BLaER1 treated with 17β-estradiol and CSF1 and Interleukin-3, amounts not matched to agents 10 nM and 100 nM (cell line): ENCODE results near the gene CREG1.
A peak's percentile ranks its signal among the peaks of the same experiment; 100 is the strongest.

Experiments
- H3K27ac ChIP-seq, 11 experiments: shearing (Covaris generic); formaldehyde crosslinking; 2 replicates each; pipeline ENCODE4 v1.8.1; 2022
- H3K27me3 ChIP-seq, 11 experiments: shearing (Covaris generic); formaldehyde crosslinking; 2 replicates each; pipeline ENCODE4 v1.8.1; 2022
- H3K36me3 ChIP-seq, 11 experiments: shearing (Covaris generic); formaldehyde crosslinking; 2 replicates each; pipeline ENCODE4 v1.8.1; 2022
- H3K4me1 ChIP-seq, 10 experiments: shearing (Covaris generic); formaldehyde crosslinking; 2 replicates each; pipeline ENCODE4 v1.8.1; 2022
- H3K4me2 ChIP-seq, 11 experiments: shearing (Covaris generic); formaldehyde crosslinking; 2 replicates each; pipeline ENCODE4 v1.8.1; 2022
- H3K4me3 ChIP-seq, 10 experiments: shearing (Covaris generic); formaldehyde crosslinking; 2 replicates each; pipeline ENCODE4 v1.8.1; 2022
- H3K9ac ChIP-seq, 11 experiments: shearing (Covaris generic); formaldehyde crosslinking; 2 replicates each; pipeline ENCODE4 v1.8.1; 2022
- H3K9me3 ChIP-seq, 11 experiments: shearing (Covaris generic); formaldehyde crosslinking; replicated peaks in 1 of 11; 2 replicates each; pipeline ENCODE4 v1.8.1; 2022
- H4K20me1 ChIP-seq, 11 experiments: shearing (Covaris generic); formaldehyde crosslinking; 2 replicates each; pipeline ENCODE4 v1.8.1; 2022
- Cebpa-rat ChIP-seq, 11 experiments: shearing (Covaris generic); IDR thresholded peaks; 2 replicates each; pipeline ENCODE4 v1.8.1; 2022

Gene CREG1

DNA sequence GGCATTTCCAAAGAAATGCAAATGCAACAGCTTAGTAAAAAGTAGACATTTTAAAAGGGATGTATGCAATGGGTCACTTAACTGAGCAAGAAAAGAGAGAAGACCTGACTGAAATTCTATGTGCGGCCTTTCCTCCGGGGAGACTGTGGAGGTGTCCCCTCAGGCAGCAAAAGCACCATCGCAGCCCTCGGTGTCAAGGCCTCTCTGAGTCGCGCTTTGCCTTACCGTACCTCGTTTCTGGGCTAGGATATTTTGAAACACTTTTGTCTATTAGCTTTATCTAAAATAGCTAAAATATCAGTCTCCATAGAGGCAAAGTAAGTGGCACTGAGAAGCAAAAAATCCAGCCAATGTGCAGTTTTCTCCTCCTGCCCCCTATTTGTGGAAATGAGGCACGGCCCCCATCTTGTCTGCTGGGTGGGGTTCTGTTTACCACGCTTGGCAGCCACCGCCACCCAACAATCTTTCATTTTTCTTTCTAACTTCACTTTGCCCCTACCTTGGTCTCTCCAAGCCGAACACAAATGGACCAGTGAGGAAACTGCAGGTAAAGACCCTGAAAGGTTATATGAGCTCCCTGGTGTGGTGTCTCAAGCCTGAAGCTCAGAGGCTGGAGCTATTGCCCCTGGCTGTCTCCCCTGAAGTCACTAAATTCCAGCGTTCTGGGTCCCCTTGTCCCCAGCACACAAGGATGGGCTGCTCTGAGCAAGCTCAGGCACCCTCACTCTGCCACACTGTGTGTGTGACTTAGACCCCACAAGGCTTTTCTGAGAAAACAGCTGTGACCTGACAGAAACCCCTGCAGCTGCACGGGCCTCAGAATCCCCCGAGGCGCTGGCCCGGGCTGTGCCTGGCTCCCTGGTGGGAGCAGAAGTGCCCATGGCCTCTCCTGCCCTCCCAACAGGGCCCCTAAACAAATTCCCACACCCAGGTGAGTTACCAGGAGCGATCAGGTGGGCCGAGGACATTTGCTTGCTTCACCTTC, 36.9 kb downstream of the CREG1 start:
- Histone ChIP-seq H4K20me1 (no peaks in the 10 kb centered on the region), H3K27me3 (no peaks in the 10 kb centered on the region), H3K9ac (peak overlapping the region in 1 of 11 experiments; percentile 16; a peak in 1 of 22 replicates), H3K4me1 (peaks cover 0 to 12% (median 7%) of the 10 kb centered on the region in 10 experiments; a peak in 11 of 20 replicates), H3K4me3 (no peak overlapping the region), H3K9me3 (0 out of 22 replicates have a peak, but pooled peaks cover 0 to 1% (median 0%) of the 10 kb centered on the region in 11 experiments), H3K36me3 (no peaks in the 10 kb centered on the region), H3K27ac (no peak overlapping the region), H3K4me2 (peak overlapping the region in 8 of 11 experiments; percentile 3 to 36 (median 24); a peak in 9 of 22 replicates)
- no peak for TF ChIP-seq Cebpa-rat (IDR thresholded peaks at IDR 0.05)

DNA sequence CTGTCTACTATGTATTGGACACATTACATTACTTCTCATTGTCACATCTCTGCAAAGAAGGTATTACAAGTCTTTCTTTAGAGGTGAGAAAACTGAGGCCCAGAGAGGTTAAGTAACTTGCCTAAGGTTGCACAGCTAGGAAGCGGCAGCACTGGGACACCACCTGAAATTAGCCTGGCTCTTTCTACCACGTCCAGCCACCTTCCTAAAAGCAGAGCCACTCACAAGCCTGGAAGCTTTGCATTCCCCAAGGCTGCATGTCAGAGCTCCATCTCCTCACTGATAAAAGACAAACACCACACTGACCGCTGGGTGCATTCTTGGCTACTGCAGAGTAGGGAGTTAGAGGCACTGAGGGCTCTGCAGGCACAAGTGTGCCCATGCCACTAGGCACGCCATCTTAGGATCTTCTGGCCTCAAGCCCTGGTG, 37.7 kb downstream of the CREG1 start:
- H3K27me3 ChIP-seq, result no peaks in the 10 kb centered on the region

DNA sequence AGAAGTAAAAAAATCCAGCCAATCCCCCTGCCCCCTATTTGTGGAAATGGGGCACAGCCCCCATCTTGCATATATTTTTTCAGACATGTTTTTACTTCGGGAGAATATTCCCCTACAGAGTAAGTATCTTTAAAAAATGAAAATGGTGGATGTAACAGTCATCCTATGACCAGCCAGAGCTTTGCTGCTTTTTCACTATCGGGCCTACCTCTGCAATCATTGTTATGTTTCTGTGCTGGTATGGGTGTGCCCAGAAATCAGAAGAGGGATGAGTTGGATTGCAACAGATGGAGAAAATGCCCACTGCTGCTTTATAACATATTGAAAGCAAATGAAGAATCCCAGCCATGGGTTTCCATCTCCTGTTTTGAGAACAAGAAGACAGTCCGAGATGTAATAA, 38.1 kb downstream of the CREG1 start:
- Histone ChIP-seq H3K27ac (no peak overlapping the region), H3K27me3 (no peaks in the 10 kb centered on the region), H3K9ac (no peak overlapping the region), H3K9me3 (no peaks in the 10 kb centered on the region), H3K4me1 (peaks cover 0 to 12% (median 7%) of the 10 kb centered on the region in 10 experiments; a peak in 11 of 20 replicates), H3K36me3 (no peaks in the 10 kb centered on the region), H4K20me1 (no peaks in the 10 kb centered on the region), H3K4me2 (no peak overlapping the region), H3K4me3 (no peak overlapping the region)
- no peak for TF ChIP-seq Cebpa-rat (IDR thresholded peaks at IDR 0.05)

More for the DNA sequence above, 37.7 kb downstream of the CREG1 start:
- peaks cover 0 to 12% (median 7%) of the 10 kb centered on the region in 10 experiments; a peak in 11 of 20 replicates for H3K4me1 ChIP-seq
- TF ChIP-seq Cebpa-rat (IDR thresholded peaks at IDR 0.05), result no peak
- H3K27ac ChIP-seq, result no peak overlapping the region
- no peak overlapping the region for H3K9ac ChIP-seq
- H3K36me3 ChIP-seq, result no peaks in the 10 kb centered on the region
- H3K9me3 ChIP-seq, result no peaks in the 10 kb centered on the region
- H4K20me1 ChIP-seq, result no peaks in the 10 kb centered on the region
- H3K4me2 ChIP-seq, result no peak overlapping the region
- no peak overlapping the region for H3K4me3 ChIP-seq

DNA sequence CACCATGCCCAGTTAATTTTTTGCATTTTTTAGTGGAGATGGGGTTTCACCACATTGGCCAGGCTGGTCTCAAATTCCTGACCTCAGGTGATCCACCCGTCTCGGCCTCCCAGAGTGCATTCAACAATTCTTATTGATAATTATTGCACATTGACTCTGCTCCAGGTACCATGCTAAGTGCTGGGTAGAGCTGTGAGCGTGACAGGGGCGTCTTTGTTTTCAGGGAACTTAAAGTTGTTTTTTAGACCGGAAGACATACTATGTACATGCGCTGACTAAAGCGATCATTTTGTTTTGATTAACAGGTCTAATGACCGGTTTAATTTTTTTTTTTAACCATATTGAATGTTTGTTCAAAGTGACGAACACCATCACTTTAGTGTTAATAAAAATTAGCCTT, 39.3 kb downstream of the CREG1 start:
- H3K36me3 ChIP-seq, result no peaks in the 10 kb centered on the region
- no peaks in the 10 kb centered on the region for H3K9me3 ChIP-seq

DNA sequence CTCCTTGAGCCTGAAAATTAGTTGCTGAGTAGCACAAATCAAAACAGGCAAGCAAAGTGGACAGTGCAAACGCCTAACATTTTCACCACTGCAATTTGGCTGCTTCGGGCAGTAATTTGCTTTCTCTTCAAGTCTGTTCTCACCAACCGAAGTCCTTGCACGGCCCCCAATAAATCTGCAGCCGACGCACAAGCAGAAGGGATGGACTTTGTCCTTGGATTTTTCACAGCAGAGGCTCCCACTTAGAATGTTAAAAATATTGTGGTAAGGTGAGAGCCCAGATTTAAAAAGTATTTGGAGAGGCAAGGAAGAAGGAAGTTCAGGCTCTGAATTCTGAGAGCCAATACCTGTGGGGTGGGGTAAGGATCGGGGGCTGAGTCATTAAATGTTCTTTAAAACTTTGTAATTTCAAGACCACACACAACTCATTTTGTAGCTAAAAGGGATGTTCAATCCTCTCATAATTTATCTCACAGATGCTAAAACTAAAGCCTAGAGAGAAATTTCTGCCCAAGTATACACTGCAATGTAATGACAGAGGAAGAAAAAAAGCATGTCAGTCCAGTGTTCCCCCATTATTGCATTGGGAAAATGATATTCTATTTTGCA, 41.4 kb downstream of the CREG1 start:
- H3K9ac ChIP-seq, result no peak overlapping the region
- peaks cover 0 to 7% (median 0%) of the 10 kb centered on the region in 11 experiments; a peak in 2 of 22 replicates for H3K9me3 ChIP-seq
- no peak overlapping the region for H3K4me2 ChIP-seq
- H3K36me3 ChIP-seq, result no peaks in the 10 kb centered on the region
- no peaks in the 10 kb centered on the region for H3K27me3 ChIP-seq
- H4K20me1 ChIP-seq, result no peaks in the 10 kb centered on the region
- no peak overlapping the region for H3K27ac ChIP-seq
- no peak for TF ChIP-seq Cebpa-rat (IDR thresholded peaks at IDR 0.05)
- H3K4me1 ChIP-seq, result peaks cover 0 to 9% (median 5%) of the 10 kb centered on the region in 10 experiments; a peak in 11 of 20 replicates
- H3K4me3 ChIP-seq, result no peak overlapping the region

More for the DNA sequence above, 39.3 kb downstream of the CREG1 start:
- Histone ChIP-seq H3K27me3 (no peaks in the 10 kb centered on the region), H3K4me1 (peaks cover 0 to 12% (median 7%) of the 10 kb centered on the region in 10 experiments; a peak in 11 of 20 replicates), H3K9ac (no peak overlapping the region), H3K27ac (no peak overlapping the region), H3K4me3 (no peak overlapping the region), H4K20me1 (no peaks in the 10 kb centered on the region), H3K4me2 (no peak overlapping the region)
- TF ChIP-seq Cebpa-rat (IDR thresholded peaks at IDR 0.05), result no peak

DNA sequence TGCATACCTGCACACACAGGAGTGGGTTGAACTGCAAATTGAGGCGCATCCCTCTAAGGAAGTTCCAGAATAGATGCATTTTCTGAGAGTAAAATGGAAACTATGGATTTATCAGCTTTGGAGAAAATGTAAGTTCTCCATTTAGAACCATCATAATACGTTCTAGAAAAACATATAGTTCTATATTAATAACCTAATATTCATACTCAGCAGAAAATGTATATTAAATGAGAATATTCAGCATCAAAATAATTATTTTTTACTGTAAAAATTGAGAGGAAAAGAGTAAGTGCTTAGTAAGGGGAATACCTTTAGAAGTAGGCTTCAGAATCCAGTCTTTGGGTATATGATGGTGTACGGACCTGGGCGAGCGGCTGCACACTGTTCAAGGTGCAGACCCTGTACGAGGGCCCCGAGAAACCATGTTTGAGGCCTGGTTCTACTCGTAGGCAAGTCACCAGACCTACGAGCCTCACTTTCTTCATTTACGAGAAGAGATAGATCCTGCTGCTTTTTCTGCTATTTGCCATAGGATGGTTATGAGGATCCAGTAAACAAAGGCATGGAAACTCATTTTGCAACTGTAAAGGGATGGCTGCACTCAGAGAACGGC, 42.1 kb downstream of the CREG1 start:
- peaks cover 0 to 9% (median 0%) of the 10 kb centered on the region in 11 experiments; a peak in 2 of 22 replicates for H3K9me3 ChIP-seq
- H3K36me3 ChIP-seq, result no peaks in the 10 kb centered on the region
- no peaks in the 10 kb centered on the region for H3K27me3 ChIP-seq
- no peak overlapping the region for H3K27ac ChIP-seq
- H3K9ac ChIP-seq, result no peak overlapping the region
- no peak overlapping the region for H3K4me2 ChIP-seq
- TF ChIP-seq Cebpa-rat (IDR thresholded peaks at IDR 0.05), result no peak
- no peak overlapping the region for H3K4me3 ChIP-seq
- no peaks in the 10 kb centered on the region for H4K20me1 ChIP-seq
- peaks cover 0 to 2% (median 0%) of the 10 kb centered on the region in 10 experiments; a peak in 1 of 20 replicates for H3K4me1 ChIP-seq

DNA sequence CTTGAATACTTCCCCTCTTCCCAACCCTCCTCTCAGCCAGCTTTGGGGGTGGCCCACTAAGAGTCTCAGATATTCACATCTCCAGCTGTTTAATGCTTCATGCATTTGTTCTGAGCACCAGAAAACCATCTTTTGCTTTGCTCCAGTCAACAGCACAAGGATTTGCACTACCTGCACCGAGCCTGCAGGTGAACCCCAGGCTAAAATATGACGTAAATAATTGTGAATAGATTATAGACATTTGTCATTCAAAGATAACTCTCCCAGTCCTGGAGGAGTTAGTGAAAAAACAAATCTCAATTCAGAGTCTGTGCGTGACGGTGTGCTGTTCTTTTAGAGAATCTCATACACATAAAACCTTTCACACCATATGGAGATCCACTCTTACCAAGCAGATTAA, 42.7 kb downstream of the CREG1 start:
- Histone ChIP-seq H3K4me1 (no peaks in the 10 kb centered on the region), H3K27me3 (no peaks in the 10 kb centered on the region)

DNA sequence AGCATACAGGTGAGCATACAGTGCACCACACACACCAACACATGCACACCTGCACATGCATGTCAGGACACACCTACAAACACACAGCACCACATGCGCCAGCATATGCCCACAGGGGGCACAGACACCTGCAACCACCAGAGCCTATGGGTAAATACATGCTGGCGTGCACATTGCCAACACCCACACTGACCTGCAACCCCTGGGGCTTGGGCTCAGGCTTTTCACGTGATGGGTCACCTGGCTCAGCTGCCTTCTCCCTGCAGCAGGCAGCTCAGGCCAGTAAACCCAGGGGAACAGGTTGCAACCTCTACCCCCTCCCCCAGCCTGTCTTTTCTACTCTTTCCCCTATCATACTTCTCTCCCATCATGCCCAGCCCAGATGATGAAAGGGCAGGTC, 43.3 kb downstream of the CREG1 start:
- Histone ChIP-seq H3K4me1 (no peaks in the 10 kb centered on the region), H3K36me3 (no peaks in the 10 kb centered on the region), H4K20me1 (no peaks in the 10 kb centered on the region), H3K9ac (no peak overlapping the region), H3K9me3 (peaks cover 0 to 9% (median 0%) of the 10 kb centered on the region in 11 experiments; a peak in 2 of 22 replicates), H3K27me3 (no peaks in the 10 kb centered on the region), H3K27ac (no peak overlapping the region), H3K4me3 (no peak overlapping the region), H3K4me2 (no peak overlapping the region)
- TF ChIP-seq Cebpa-rat (IDR thresholded peaks at IDR 0.05), result no peak

More for the DNA sequence above, 42.7 kb downstream of the CREG1 start:
- Histone ChIP-seq H3K36me3 (no peaks in the 10 kb centered on the region), H3K9me3 (peaks cover 0 to 9% (median 0%) of the 10 kb centered on the region in 11 experiments; a peak in 2 of 22 replicates), H3K27ac (no peak overlapping the region), H3K9ac (no peak overlapping the region), H3K4me3 (no peak overlapping the region), H3K4me2 (no peak overlapping the region), H4K20me1 (no peaks in the 10 kb centered on the region)
- no peak for TF ChIP-seq Cebpa-rat (IDR thresholded peaks at IDR 0.05)

DNA sequence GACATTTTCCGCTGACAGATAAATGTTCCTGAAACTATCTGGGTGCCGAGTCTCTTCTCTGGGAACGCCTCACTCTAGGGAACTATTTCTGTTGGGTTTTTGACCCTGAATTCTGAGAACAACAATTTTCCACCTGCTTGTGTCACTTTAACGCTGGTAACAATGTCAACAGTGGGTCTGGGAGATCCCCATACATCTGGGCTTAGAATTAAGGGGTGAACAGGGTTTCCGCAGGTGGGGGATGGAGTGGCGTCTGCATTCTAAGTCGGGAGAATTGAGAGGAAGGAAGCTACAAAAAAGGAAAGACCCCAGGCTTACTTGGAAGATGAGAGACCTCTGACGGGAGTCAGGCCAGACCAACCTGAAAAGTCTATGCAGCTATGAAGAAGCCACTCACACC, 44.0 kb downstream of the CREG1 start:
- H3K27me3 ChIP-seq, result no peaks in the 10 kb centered on the region
- H3K9ac ChIP-seq, result no peak overlapping the region
- no peaks in the 10 kb centered on the region for H3K4me1 ChIP-seq
- H3K36me3 ChIP-seq, result no peaks in the 10 kb centered on the region
- H3K9me3 ChIP-seq, result peaks cover 0 to 9% (median 0%) of the 10 kb centered on the region in 11 experiments; a peak in 2 of 22 replicates
- no peak for TF ChIP-seq Cebpa-rat (IDR thresholded peaks at IDR 0.05)
- H3K4me3 ChIP-seq, result no peak overlapping the region
- H3K27ac ChIP-seq, result no peak overlapping the region
- no peaks in the 10 kb centered on the region for H4K20me1 ChIP-seq
- no peak overlapping the region for H3K4me2 ChIP-seq
